ENCODE data around the gene SGTB. TPM values are rescaled to one million over a fixed set of nuclear protein-coding genes. Genes with fewer than 3 reads are reported as not detected.
"Not testable (repeated sequence)": the region's sequence is repeated elsewhere in the genome, so short reads cannot be mapped to it uniquely, and the experiment has no call there.

Gene SGTB
- polyA plus RNA-seq, 1 donor (not counting 4 experiments of a cell fraction or from before 2014, with no cell fraction given): 10.4 TPM

- H3K9me1 ChIP-seq (ENCODE audit: control insufficient read depth, extremely low read depth, insufficient read depth, low read length): no peaks in the 10 kb centered on the region
- no peaks in the 10 kb centered on the region for H3K4me1 ChIP-seq (ENCODE audit: control insufficient read depth, extremely low read depth, insufficient read depth, low read length)
- FAIRE-seq (no peak), DNase-seq (ENCODE audit: low read depth, low spot score) (no peak)
- no peaks in the 10 kb centered on the region for H3K27me3 ChIP-seq (ENCODE audit: control insufficient read depth, extremely low read depth, insufficient read depth, low read length)
- dilution Hi-C loops (cut with MboI; ENCODE audit: extremely low pct_ligation_motif_present, low sequenced_read_pairs): no loop called here
- H3K4me2 ChIP-seq (ENCODE audit: control insufficient read depth, extremely low read depth, insufficient read depth, low read depth, low read length): no peak overlapping the region
- TF ChIP-seq EZH2 (IDR thresholded peaks at IDR 0.05; ENCODE audit: low read length): no peak
- TF ChIP-seq CTCF (optimal IDR thresholded peaks at IDR 0.05 in 1 of 3, IDR thresholded peaks at IDR 0.05 in 1 of 3, conservative IDR thresholded peaks at IDR 0.05 in 1 of 3; ENCODE audit: extremely low read depth in 1 of 3, insufficient read depth in 2 of 3, low read length in 3 of 3): no peak
- H3K79me2 ChIP-seq (ENCODE audit: control insufficient read depth, insufficient read depth, low read length): no peaks in the 10 kb centered on the region
- H3K27ac ChIP-seq (ENCODE audit: control insufficient read depth, insufficient read depth, low read length): no peak overlapping the region
- H2AFZ ChIP-seq (ENCODE audit: control insufficient read depth, low read length): no peak overlapping the region
- no peaks in the 10 kb centered on the region for H4K20me1 ChIP-seq (ENCODE audit: control insufficient read depth, extremely low read depth, insufficient read depth, low read length)
- H3K4me3 ChIP-seq (ENCODE audit: control insufficient read depth in 2 of 3, extremely low read depth in 1 of 3, insufficient read depth in 2 of 3, low read depth in 1 of 3, low read length in 3 of 3): no peak overlapping the region
- H3K36me3 ChIP-seq (ENCODE audit: control insufficient read depth in 2 of 2, extremely low read depth in 1 of 2, insufficient read depth in 2 of 2, low read length in 2 of 2): peaks cover 0 to 1% of the 10 kb centered on the region in 2 experiments
- no peak overlapping the region for H3K9ac ChIP-seq (ENCODE audit: control insufficient read depth, extremely low read depth, insufficient read depth, low read length)
- H3K9me3 ChIP-seq (ENCODE audit: control insufficient read depth, low read depth, low read length): no peaks in the 10 kb centered on the region
Observed at GRCh38 chr5:65693121-65693520, 28.8 kb downstream of the SGTB start.

- Histone ChIP-seq H3K27me3 (ENCODE audit: control insufficient read depth, extremely low read depth, insufficient read depth, low read length) (no peaks in the 10 kb centered on the region), H2AFZ (ENCODE audit: control insufficient read depth, low read length) (no peak overlapping the region), H3K4me3 (ENCODE audit: control insufficient read depth in 2 of 3, extremely low read depth in 1 of 3, insufficient read depth in 2 of 3, low read depth in 1 of 3, low read length in 3 of 3) (no peak overlapping the region), H3K4me1 (ENCODE audit: control insufficient read depth, extremely low read depth, insufficient read depth, low read length) (no peaks in the 10 kb centered on the region), H3K9me3 (ENCODE audit: control insufficient read depth, low read depth, low read length) (no peaks in the 10 kb centered on the region), H3K9ac (ENCODE audit: control insufficient read depth, extremely low read depth, insufficient read depth, low read length) (no peak overlapping the region), H3K4me2 (ENCODE audit: control insufficient read depth, extremely low read depth, insufficient read depth, low read depth, low read length) (no peak overlapping the region), H3K9me1 (ENCODE audit: control insufficient read depth, extremely low read depth, insufficient read depth, low read length) (no peaks in the 10 kb centered on the region), H4K20me1 (ENCODE audit: control insufficient read depth, extremely low read depth, insufficient read depth, low read length) (no peaks in the 10 kb centered on the region), H3K36me3 (ENCODE audit: control insufficient read depth in 2 of 2, extremely low read depth in 1 of 2, insufficient read depth in 2 of 2, low read length in 2 of 2) (peaks cover 0 to 3% of the 10 kb centered on the region in 2 experiments), H3K79me2 (ENCODE audit: control insufficient read depth, insufficient read depth, low read length) (no peaks in the 10 kb centered on the region), H3K27ac (ENCODE audit: control insufficient read depth, insufficient read depth, low read length) (no peak overlapping the region)
- FAIRE-seq (no peak), DNase-seq (ENCODE audit: low read depth, low spot score) (no peak)
- TF ChIP-seq EZH2 (IDR thresholded peaks at IDR 0.05; ENCODE audit: low read length) (no peak), CTCF (optimal IDR thresholded peaks at IDR 0.05 in 1 of 3, IDR thresholded peaks at IDR 0.05 in 1 of 3, conservative IDR thresholded peaks at IDR 0.05 in 1 of 3; ENCODE audit: extremely low read depth in 1 of 3, insufficient read depth in 2 of 3, low read length in 3 of 3) (no peak)
- dilution Hi-C loops (cut with MboI; ENCODE audit: extremely low pct_ligation_motif_present, low sequenced_read_pairs): no loop called here
Observed at GRCh38 chr5:65682148-65682547, 39.8 kb downstream of the SGTB start.

- H3K4me1 ChIP-seq (ENCODE audit: control insufficient read depth, extremely low read depth, insufficient read depth, low read length); H3K9ac ChIP-seq (ENCODE audit: control insufficient read depth, extremely low read depth, insufficient read depth, low read length); dilution Hi-C loops (cut with MboI; ENCODE audit: extremely low pct_ligation_motif_present, low sequenced_read_pairs); H3K79me2 ChIP-seq (ENCODE audit: control insufficient read depth, insufficient read depth, low read length); DNase-seq (ENCODE audit: low read depth, low spot score); H2AFZ ChIP-seq (ENCODE audit: control insufficient read depth, low read length); H3K4me2 ChIP-seq (ENCODE audit: control insufficient read depth, extremely low read depth, insufficient read depth, low read depth, low read length); H3K4me3 ChIP-seq (ENCODE audit: control insufficient read depth in 2 of 3, extremely low read depth in 1 of 3, insufficient read depth in 2 of 3, low read depth in 1 of 3, low read length in 3 of 3); H4K20me1 ChIP-seq (ENCODE audit: control insufficient read depth, extremely low read depth, insufficient read depth, low read length); H3K27me3 ChIP-seq (ENCODE audit: control insufficient read depth, extremely low read depth, insufficient read depth, low read length); H3K27ac ChIP-seq (ENCODE audit: control insufficient read depth, insufficient read depth, low read length); H3K36me3 ChIP-seq (ENCODE audit: control insufficient read depth in 2 of 2, extremely low read depth in 1 of 2, insufficient read depth in 2 of 2, low read length in 2 of 2); FAIRE-seq; H3K9me3 ChIP-seq (ENCODE audit: control insufficient read depth, low read depth, low read length); H3K9me1 ChIP-seq (ENCODE audit: control insufficient read depth, extremely low read depth, insufficient read depth, low read length): not testable (repeated sequence)
Observed at GRCh38 chr5:65676056-65676455, 45.9 kb downstream of the SGTB start.

Data from keratinocyte (primary cell).